NCI-H446 (cell line): ENCODE data around the gene APOBEC3C.
A peak's percentile ranks its signal among the peaks of the same experiment; 100 is the strongest.
"Not testable (repeated sequence)": the region's sequence is repeated elsewhere in the genome, so short reads cannot be mapped to it uniquely, and the experiment has no call there.

Source experiments
- DNase-seq, 2 experiments: peaks; one replicate each; lab custom pipeline; 2025; lab: John Stamatoyannopoulos, UW

APOBEC3C gene

GRCh38 chr22:39013942-39014722 lies at the start of gene APOBEC3C:
Gene APOBEC3C (plus strand): TSS chr22:39014257. CDS start chr22:39014363, 106 bp downstream.
- no peak for DNase-seq

- DNase-seq: no peak
Observed at GRCh38 chr22:38964306-38964705, 49.8 kb upstream of the APOBEC3C start.

- DNase-seq: no peak
Observed at GRCh38 chr22:38964989-38965388, 49.1 kb upstream of the APOBEC3C start.

GRCh38 chr22:38965614-38966379 lies 48.3 kb upstream of the APOBEC3C start:
- DNase-seq: no peak

GRCh38 chr22:38966380-38966702 lies 47.7 kb upstream of the APOBEC3C start:
- no peak for DNase-seq

GRCh38 chr22:38966942-38967341 lies 47.1 kb upstream of the APOBEC3C start:
- DNase-seq: no peak

GRCh38 chr22:38967451-38968450 lies 46.3 kb upstream of the APOBEC3C start:
- DNase-seq: no peak

GRCh38 chr22:38968801-38969200 lies 45.3 kb upstream of the APOBEC3C start:
- DNase-seq: no peak

GRCh38 chr22:38970551-38970950 lies 43.5 kb upstream of the APOBEC3C start:
- DNase-seq: no peak

GRCh38 chr22:38971202-38971601 lies 42.9 kb upstream of the APOBEC3C start:
- DNase-seq: no peak

- no peak for DNase-seq
Observed at GRCh38 chr22:38971791-38972190, 42.3 kb upstream of the APOBEC3C start.

- no peak for DNase-seq
Observed at GRCh38 chr22:38972558-38972957, 41.5 kb upstream of the APOBEC3C start.

GRCh38 chr22:38973289-38974169 lies 40.5 kb upstream of the APOBEC3C start:
- peak in 1 of 2 experiments; percentile 43 for DNase-seq

- no peak for DNase-seq
Observed at GRCh38 chr22:38974170-38974825, 39.8 kb upstream of the APOBEC3C start.

GRCh38 chr22:38974826-38975175 lies 39.3 kb upstream of the APOBEC3C start:
- no peak for DNase-seq

- DNase-seq: not testable (repeated sequence)
Observed at GRCh38 chr22:38977289-38977688, 36.8 kb upstream of the APOBEC3C start.

- DNase-seq: not testable (repeated sequence)
Observed at GRCh38 chr22:38980587-38980986, 33.5 kb upstream of the APOBEC3C start.

GRCh38 chr22:38981005-38981991 lies 32.8 kb upstream of the APOBEC3C start:
- no peak for DNase-seq
